SU-DHL-6 (cell line): ENCODE measurements around the gene CRYZL1.

Experiments
- EZH2phosphoT487 ChIP-seq: fragments of 200-600 bp; sonication (generic), shearing (Covaris generic); conservative IDR thresholded peaks from 2 replicates; pipeline ENCODE4 v1.6.1; 2018; ENCODE audit warnings: mild to moderate bottlenecking, antibody characterized with exemption, low read length, moderate library complexity, mixed read lengths
- TF ChIP-seq, protein P1 (sequence below): fragments of 200-600 bp; sonication (generic); IDR thresholded peaks from one replicate; pipeline ENCODE4 v1.5.1; 2017; ENCODE audit warnings: antibody characterized with exemption, mild to moderate bottlenecking, low read length, moderate library complexity; ENCODE audit not compliant: insufficient read depth, poor library complexity, severe bottlenecking

- TF ChIP-seq, protein P1, sequence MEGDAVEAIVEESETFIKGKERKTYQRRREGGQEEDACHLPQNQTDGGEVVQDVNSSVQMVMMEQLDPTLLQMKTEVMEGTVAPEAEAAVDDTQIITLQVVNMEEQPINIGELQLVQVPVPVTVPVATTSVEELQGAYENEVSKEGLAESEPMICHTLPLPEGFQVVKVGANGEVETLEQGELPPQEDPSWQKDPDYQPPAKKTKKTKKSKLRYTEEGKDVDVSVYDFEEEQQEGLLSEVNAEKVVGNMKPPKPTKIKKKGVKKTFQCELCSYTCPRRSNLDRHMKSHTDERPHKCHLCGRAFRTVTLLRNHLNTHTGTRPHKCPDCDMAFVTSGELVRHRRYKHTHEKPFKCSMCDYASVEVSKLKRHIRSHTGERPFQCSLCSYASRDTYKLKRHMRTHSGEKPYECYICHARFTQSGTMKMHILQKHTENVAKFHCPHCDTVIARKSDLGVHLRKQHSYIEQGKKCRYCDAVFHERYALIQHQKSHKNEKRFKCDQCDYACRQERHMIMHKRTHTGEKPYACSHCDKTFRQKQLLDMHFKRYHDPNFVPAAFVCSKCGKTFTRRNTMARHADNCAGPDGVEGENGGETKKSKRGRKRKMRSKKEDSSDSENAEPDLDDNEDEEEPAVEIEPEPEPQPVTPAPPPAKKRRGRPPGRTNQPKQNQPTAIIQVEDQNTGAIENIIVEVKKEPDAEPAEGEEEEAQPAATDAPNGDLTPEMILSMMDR = no peak
- no peak for TF ChIP-seq EZH2phosphoT487
These were observed 99.5 kb downstream of the CRYZL1 start, which contains the start of gene GART for GRCh38 chr21:33541756-33542639.
